Caki2 (cell line): ENCODE data around the gene LRRN2. TPM values are rescaled to one million over a fixed set of nuclear protein-coding genes. Genes with fewer than 3 reads are reported as not detected.
"Not testable (repeated sequence)": the region's sequence is repeated elsewhere in the genome, so short reads cannot be mapped to it uniquely, and the experiment has no call there.

Source experiments
- DNase-seq: peaks from one replicate; pipeline ENCODE4 v3.0.0-alpha.2; 2015; ENCODE audit warnings: low read depth
- in situ Hi-C: cut with HindIII; loops from 2 replicates; pipeline ENCODE4 v1.10.0; 2016; ENCODE audit warnings: low sequenced_read_pairs, low pct_unique_long_range_greater_than_20kb, mixed read lengths
- total RNA-seq: library from RNA; depleted of rRNA; stranded (reverse); fragments of >200 nt; shearing (Covaris generic); gene quantifications from 2 replicates; pipeline ENCODE4 v1.2.3, GENCODE V29; 2014; ENCODE audit warnings: low replicate concordance

Gene LRRN2
- total RNA-seq, 1 experiment from 2014 or later = 0.64 TPM

DNA sequence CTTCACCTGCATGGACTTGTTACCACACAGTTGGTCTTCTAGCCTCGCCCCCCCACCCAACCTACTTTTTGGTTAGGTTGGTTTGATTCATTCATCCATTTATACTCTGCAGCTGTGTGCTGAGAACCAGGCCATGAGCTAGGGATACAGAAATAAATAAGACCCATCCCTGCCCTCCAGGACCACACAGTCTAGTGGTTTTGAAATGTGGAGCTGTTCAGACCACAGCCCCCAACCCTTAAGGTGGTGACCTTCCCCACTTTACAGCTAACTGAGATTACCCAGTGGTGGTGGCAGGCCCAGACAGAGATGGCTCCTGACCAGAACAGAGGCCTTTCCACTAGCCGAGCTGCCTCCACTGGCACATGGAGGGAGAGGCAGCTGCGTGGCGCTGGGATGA is 37.0 kb downstream of the LRRN2 start:
- no peak for DNase-seq
- in situ Hi-C loops = no loop called here

DNA sequence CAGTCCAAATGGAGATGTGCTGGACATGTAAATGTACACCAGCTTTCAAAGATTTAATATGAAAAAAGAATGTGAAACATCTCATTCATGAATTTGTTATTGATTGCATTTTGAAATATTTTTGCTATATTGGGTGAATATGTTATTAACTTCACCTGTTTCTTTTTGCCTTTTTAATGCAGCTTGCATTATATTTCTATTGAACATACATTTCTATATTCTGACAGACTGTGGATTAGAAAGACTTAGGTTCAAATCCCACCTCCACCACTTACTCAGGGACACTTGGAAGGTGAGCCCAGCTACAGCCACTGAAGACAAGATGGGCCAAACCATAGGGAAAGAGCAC is 37.8 kb downstream of the LRRN2 start:
- in situ Hi-C loops = no loop called here
- DNase-seq = no peak

GRCh38 chr1:204647114-204647804 is 38.3 kb downstream of the LRRN2 start:
- peak; percentile 76 for DNase-seq
- in situ Hi-C loops = no loop called here

GRCh38 chr1:204645666-204646065 is 39.9 kb downstream of the LRRN2 start:
- DNase-seq = no peak
- in situ Hi-C loops = no loop called here

DNA sequence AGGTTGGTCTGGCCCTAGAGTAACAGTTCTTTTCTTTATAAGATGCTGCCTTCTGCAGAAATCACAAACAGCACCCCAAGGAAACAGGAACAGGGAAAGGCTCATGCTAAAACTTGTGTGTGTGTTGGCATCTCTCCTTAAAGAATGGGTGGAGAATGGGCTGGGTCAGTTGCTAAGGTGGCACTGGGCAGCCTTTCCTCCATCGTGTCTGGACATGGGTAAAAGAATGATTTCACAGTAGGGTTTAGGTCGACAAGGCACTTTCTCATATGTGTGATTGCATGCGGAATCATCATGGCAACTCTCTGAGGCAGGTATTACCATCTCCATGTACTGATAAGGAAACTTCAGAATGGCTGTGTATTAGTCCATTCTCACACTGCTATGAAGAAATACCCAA is 40.3 kb downstream of the LRRN2 start:
- DNase-seq = no peak
- in situ Hi-C loops = no loop called here

DNA sequence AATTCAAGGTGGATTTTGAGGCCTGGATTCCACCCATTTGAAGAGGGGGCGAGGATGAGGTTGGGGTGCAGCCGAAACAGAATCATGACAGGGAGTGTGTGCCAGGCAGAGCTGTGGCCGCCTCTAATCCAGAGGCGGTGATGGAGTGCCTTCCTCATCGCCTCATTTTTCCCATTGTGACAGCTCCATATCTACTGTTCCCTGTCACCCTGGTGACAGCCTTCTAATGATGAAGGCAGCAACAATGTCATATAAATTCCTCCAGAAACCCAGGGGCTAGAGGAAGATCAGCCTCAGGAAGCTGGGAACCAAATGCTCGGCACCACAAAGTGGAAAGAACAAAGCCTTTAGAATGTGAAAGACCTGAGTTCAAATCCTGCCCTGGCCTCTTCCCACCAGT is 42.0 kb downstream of the LRRN2 start:
- in situ Hi-C loops = no loop called here
- DNase-seq = no peak

DNA sequence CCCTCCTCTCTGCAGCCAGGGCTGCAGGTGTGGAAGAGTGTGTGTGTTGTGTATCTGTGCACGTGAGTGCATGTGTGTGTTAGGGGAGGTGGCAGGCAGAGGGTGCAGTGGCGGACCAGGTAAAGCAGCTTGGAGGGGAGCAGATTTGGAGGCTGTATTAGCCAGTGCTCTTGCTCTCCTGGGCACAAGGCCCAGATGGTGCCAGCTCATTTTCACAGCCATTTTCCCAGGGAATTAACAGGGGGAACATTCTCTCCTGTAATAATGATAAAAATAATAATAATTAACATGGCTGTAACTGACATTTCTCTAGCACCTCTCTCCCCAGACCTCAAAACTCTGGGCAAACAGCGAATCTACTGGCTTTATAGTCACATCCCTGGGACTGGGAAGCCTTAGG is 43.6 kb downstream of the LRRN2 start:
- in situ Hi-C loops = no loop called here

DNA sequence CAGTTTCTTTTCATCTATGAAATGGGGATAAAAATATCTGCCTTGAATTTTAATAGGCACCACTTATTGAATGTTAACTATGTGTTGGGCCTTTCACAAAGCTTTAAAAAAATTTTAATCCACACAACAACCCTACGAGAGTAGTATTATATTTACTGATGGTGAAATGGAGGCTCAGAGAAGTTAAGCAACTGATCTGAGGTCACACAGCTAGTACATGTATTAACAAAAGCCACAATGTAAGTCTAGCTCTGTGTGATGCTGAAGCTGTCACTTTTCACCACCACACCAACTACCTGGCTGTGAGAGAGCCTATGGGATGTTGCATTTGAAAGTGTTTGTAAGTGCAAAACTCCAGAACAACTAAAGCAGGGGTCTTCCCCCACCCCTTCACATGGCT is 44.1 kb downstream of the LRRN2 start:
- in situ Hi-C loops = no loop called here
- no peak for DNase-seq

More for the DNA sequence above, 43.6 kb downstream of the LRRN2 start:
- DNase-seq = no peak

DNA sequence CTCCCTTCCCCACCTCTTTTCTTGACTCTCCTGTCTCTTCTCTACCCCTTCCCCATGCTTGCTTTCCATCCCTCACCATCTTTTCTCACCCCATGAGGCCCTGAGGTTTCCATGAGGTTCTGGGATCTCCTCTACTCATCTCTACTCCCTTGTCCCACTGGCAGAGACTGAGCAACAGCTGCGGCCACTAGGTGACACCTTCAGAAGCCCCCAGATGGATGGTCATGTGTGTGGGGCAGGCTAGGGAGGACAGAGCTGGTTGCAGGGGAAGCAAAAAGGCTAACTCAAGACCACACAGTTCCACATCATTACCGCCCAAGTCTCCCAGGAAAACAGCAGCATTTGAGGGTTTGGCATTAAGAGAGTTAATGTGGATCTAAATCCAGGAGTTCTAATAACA is 45.0 kb downstream of the LRRN2 start:
- in situ Hi-C loops = no loop called here

DNA sequence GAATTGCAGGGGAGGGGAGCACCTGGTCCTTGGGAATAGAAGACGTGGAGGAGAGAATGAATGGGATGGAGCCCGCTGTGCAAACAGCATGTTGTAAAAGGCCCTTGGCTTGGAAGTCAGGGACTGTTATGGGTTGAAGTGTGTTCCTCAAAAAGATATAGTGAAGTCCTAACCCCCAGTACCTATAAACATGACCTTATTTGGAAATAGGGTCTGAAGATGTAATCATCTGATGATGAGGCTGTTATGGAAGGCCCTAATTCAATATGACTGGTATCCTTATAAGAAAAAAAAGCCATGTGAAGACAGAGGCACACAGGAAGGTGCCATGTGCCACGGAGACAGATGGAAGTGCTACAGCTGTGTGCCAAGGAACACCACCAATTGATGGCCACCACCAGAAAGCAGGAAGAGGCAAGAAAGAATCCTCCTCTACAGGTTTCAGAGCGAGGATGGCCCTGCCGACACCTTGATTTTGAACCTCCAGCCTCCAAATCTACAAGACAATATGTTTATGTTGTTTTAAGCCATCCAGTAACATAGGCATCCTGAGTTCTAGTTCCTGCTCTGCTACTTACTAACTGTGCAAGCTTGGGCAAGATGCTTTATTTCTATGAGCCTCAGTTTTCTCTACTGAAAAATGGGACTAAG is 51.2 kb downstream of the LRRN2 start:
- DNase-seq = no peak
- in situ Hi-C loops = no loop called here

More for the DNA sequence above, 45.0 kb downstream of the LRRN2 start:
- DNase-seq = no peak

DNA sequence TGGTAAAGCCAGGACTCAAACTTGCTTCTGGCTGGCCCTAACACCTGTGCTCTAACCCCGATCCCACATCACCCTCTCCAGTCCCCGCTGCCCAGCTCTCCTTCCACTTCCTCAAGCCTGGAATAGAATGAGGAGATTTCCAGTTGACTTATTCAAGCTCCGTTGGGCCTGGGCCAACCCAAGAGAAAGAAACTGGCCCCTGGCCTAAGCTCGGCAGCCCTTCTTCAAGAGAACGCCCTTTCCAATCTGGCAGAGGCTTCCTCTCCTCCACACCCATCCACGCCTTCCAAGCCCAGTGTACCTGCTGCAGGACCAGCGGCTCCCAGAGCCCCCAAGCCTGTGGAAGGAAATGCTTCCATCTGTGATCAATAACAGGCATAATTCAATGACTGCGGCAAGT is 51.9 kb downstream of the LRRN2 start:
- in situ Hi-C loops = no loop called here
- DNase-seq = no peak

DNA sequence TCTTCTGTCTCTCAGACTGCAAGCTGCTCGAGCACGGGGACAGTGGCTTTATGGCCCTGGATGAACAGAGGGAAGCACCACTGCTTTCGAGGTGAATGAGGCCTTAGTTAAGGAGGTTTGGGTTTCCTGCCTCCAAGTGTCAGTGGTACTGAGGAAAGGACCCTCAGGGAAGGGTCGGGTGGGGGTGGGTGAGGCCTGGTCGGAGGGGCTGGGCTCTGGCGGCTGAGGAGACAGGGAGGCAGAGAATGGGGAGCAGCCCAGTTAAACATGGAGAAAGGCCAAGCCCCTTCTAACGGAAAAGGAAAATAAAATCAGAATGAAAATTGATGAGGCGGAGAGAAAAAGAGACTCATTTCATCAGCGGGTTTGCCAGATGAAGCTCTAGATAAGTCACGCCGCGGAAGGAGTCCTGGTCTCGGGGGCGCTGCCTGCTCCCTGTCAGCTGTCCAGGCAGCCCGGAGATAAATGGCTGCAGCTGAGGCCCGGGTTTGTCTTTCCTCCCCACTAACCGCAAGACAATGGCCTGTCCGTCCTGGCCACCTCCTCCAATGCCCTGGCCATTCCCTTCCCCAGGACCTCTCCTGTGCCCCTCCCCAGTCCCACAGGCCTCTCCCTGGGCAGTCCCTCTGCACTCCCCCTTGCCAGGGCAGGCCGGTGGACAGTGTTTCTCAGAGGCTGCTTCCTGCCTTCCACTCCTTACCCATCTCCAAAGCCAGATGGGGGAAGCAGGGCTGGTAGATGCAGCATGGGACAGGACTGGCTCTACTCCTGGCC is 55.2 kb downstream of the LRRN2 start:
- DNase-seq = no peak
- in situ Hi-C loops = no loop called here

DNA sequence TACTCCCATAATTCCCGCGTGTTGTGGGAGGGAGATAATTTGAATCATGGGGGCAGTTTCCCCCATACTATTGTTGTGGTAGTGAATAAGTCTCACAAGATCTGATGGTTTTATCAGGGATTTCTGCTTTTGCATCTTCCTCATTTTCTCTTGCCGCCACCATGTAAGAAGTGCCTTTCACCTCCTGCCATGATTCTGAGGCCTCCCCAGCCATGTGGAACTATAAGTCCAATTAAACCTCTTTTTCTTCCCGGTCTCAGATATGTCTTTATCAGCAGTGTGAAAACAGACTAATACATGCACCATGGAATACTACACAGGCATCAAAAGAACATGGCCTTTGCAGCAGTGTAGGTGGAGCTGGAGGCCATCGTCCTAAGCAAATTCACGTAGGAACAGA is 56.1 kb downstream of the LRRN2 start:
- in situ Hi-C loops, DNase-seq: not testable (repeated sequence)

DNA sequence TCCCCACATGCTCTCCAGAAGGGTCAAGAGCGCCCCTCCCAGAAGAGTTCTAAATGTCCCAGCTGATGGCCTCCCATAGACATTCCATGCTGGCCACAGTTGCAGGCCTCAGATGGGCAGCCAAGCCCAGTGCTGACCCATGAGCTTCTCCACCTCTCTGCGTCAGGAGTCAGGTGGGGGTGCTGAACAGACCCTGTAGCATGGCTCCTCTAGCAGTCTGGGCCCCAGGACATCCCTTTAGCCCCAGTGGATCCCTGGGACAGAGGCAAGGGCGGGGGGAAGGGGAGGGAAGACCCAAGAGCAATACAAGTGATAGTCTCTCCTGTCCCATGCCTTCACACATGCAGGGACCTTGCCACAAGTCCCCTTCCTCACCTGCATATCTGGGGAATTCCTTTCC is 56.7 kb downstream of the LRRN2 start:
- DNase-seq = no peak
- in situ Hi-C loops = no loop called here

- in situ Hi-C loops = no loop called here
- no peak for DNase-seq
These were observed 58.1 kb downstream of the LRRN2 start for GRCh38 chr1:204627436-204627835.

DNA sequence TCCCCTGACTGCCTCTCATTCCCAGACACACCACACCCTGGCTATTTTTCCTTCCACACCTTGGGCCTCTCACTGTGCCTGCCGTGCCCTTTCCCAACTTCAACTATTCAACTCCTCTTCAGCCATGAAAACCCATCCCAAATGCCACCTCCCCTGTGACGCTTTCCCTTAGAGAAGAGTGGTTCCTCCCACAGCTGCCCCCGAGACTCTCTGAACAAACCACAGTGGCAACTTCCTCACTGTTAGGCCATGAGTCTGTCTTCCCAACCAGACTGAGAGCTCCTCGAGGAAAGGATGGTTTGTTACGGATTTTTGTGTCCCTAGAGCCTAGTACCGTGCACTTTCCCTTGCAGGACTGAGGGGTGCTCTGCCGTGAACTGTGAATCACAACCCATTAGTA is 59.2 kb downstream of the LRRN2 start:
- DNase-seq = no peak
- in situ Hi-C loops = no loop called here

GRCh38 chr1:204624631-204625216 is 60.8 kb downstream of the LRRN2 start:
- DNase-seq = no peak
- in situ Hi-C loops = no loop called here

- DNase-seq = no peak
- in situ Hi-C loops = no loop called here
These were observed 61.6 kb downstream of the LRRN2 start for GRCh38 chr1:204623894-204624361.

GRCh38 chr1:204623365-204623893 is 62.1 kb downstream of the LRRN2 start:
- in situ Hi-C loops = no loop called here
- peak; percentile 68 for DNase-seq
